GM18858 (cell line): ENCODE measurements around the gene P3H3.
"Not testable (repeated sequence)": the region's sequence is repeated elsewhere in the genome, so short reads cannot be mapped to it uniquely, and the experiment has no call there.

Experiments
- ATAC-seq: cut with Tn5 transposase; IDR thresholded peaks from one replicate; pipeline ENCODE4 v1.9.1; 2021; ENCODE audit not compliant: unreplicated experiment

The P3H3 gene

DNA sequence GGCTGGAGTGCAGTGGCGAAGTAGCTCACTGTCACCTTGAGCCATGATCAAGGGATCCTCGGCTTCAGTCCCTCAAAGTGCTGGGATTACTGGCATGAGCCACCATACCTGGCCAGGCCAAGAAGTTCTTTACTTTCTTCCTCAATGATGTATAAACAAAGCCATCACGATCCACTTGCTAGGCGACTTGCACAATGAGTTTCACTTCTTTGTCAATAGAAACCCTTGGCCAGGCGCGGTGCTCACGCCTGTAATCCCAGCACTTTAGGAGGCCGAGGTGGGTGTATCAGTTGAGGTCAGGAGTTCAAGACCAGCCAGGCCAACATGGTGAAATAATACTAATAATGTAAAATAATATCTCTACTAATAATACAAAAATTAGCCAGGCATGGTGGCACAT is 59.3 kb downstream of the P3H3 start:
- no peak for ATAC-seq

DNA sequence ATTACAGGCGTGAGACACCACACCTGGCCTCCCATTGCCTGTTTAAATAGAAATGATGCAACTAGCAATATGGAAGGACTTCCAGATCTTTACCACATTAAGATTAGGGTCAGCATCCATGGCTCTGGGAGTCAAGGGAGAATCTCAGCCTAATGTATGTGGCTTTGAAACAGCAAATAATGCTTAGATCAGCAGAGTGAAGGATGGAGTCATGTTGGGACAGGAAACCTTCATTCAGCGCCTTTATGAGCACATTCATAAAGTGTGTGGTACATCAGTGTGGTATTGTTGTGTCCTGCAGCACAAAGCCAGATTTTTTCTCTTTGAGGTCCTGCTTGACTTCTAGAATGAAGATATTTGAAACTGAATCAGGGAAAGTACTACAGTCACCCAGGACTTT is 60.2 kb downstream of the P3H3 start:
- no peak for ATAC-seq

DNA sequence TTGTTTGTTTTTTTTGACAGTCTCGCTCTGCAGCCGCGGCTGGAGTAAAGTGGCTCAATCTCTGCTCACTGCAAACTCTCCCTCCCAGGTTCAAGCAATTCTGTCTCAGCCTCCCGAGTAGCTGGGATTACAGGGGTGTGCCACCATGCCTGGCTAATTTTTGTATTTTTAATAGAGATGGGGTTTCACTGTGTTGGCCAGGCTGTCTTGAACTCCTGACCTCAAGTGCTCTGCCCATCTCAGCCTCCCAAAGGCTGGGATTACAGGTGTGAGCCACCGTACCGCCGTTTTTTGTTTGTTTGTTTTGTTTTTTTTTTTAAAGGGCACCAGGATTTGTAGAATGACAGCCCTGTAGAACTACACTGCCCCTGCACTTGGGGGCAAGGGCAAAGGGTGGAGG is 60.6 kb downstream of the P3H3 start:
- ATAC-seq, result not testable (repeated sequence)
